Femur (tissue), 1 donor: ENCODE results near the gene DCLRE1B.

ENCODE experiments used
- DNase-seq: peaks from one replicate; pipeline ENCODE4 v3.0.0-alpha.2; 2017

Gene DCLRE1B

GRCh38 chr1:113904674-113905434 lies at the start of gene DCLRE1B, which contains the start of gene AP4B1:
Gene DCLRE1B (plus strand): TSS chr1:113905326. CDS start chr1:113905587, 261 bp downstream.
Gene AP4B1 (minus strand): TSS chr1:113904799. CDS start chr1:113904717, 82 bp downstream.
- peak; percentile 100 for DNase-seq

GRCh38 chr1:113855630-113856400 lies 49.3 kb upstream of the DCLRE1B start:
- no peak for DNase-seq

DNA sequence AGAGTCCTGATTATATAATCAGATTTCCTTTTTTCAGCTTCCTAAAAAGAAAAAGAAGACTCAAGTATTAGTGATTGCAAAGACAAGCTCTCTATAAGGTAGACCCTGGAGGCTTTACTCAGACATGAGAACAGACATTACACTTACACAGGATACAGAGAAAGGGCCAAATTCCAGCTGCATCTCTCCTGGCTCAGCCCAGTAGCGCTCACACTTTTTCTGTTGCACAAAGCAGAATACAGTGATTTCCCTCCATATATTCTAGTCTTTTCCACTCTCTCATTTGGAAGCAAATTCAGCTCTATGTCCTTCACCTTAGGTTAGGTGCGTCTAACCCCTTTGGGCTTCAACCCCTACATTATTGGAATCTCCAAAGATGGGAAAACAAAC lies 48.7 kb upstream of the DCLRE1B start:
- no peak for DNase-seq

DNA sequence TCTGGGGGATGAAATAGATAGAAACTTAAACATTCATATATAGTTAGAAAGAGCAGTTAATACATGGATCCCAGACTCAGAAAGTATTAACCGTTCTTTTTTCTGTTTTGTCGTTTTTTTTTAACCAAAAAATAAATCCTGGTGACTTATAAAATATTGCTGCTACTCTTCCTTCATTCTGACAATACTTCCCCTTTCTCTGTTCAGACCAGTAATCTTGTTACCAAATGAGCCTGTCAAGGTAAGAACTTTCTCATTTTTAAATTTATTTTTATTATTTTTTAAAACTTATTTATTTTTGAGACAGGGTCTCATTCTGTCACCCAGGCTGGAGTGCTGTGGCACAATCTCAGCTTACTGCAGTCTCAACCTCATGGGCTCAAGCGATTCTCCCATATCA lies 47.4 kb upstream of the DCLRE1B start:
- DNase-seq, result no peak

- no peak for DNase-seq
Measured at GRCh38 chr1:113858418-113858817, 46.7 kb upstream of the DCLRE1B start.

DNA sequence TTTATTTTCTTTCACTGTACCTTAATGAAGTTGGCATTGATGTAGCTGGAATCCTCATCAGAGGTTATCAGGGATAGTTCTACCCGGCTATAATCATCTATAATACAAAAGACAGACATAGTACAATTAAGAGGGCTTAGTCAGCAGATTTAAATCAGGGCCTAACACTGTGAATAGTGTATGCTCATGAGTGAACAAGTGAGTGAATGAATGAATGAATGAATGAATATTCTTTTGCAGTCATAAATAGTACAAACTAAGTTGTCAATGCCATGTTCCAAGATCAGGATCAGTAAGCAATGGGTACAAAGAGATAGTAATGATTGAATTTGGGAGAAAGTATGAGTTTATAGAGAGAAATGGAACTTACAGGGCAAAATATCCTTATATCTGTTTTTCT lies 46.1 kb upstream of the DCLRE1B start:
- DNase-seq, result no peak

GRCh38 chr1:113859478-113860175 lies 45.5 kb upstream of the DCLRE1B start:
- DNase-seq, result no peak

DNA sequence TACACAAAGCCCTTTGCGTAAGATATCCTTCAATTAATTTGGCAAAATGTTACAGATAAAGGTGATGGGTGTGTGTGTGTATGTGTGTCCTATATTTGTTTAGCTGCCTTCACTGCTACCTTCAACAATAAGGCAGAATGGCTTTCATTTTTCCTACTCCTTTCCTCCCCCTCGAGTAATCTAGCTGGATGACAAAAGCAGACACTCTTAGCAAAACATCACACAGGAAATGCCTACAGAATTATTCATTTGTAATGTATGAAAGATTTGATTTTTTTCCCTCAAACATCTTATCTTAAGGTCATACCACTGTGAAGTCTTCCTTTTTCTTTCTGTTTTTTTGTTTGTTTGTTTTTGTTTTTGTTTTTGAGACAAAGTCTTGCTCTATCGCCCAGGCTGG lies 44.2 kb upstream of the DCLRE1B start:
- DNase-seq, result no peak

- DNase-seq, result no peak
Measured at GRCh38 chr1:113861641-113862040, 43.5 kb upstream of the DCLRE1B start.

DNA sequence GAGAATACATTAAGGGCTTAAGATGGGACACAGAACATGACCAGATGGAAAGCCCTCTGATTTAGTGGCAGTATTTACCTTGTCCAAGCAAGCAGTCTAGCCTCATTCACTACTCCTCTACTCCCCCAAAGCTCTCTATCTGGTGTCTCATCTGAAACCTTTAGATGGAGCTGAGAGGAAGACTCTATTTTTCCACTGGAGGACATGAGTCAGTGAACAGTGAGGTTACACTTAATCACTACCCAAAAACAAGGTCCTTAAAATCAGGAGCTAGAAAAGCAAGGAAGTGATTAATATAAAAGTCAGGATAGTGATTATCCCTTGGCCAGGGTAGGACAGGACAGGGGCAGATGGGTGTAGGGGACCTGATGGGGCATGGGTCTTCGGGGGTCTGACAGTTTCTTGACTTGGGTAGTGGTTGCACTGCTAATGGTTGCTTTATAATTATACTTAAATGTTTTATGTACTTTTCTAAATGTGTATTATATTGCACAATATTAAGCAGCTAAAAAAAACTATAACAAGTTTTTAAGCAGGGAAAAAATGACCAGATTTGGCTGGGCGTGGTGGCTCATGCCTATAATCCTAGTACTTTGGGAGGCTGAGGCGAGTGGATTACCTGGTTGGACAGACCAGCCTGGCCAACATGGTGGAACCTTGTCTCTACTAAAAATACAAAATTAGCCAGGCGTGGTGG lies 36.6 kb upstream of the DCLRE1B start:
- DNase-seq, result no peak

GRCh38 chr1:113870778-113871177 lies 34.3 kb upstream of the DCLRE1B start:
- no peak for DNase-seq

- DNase-seq, result peak; percentile 67
Measured at GRCh38 chr1:113871597-113872113, 33.5 kb upstream of the DCLRE1B start, which contains the start of gene PTPN22. Gene PTPN22 (minus strand): TSS chr1:113871712.

DNA sequence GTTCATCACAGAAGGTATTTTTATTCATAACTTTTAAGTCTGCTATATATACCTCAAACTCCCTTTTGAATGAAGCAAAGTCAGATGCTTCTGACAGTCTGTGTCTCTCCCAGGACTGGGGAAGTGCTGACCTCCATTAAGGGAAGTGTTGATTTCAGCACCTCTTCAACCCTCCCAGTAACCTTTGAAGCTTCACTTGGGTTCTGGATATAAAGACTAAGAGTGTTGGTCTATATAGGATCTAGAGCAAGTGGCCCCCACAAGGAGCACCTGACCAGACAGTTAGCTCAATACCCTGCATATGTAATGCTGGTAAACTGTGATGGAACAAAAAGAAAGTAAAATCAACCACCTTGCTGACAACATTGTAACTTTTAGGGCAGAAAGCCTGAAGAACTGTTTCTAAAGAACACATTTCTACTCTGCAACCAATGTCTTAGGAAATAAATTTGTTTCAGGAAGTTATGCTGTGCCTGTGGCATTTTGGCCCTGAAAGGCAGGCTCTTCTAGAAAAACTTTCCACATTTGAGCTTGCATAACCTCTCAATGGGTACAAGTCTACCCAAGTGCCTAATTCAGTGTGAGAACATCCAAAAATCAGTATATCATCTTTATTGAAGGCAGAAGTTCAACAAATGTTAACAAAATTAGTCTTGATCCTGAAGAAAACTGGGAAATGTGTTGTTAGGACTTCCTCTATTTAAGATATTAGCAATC lies 32.7 kb upstream of the DCLRE1B start:
- DNase-seq, result no peak

- no peak for DNase-seq
Measured at GRCh38 chr1:113874012-113874879, 30.9 kb upstream of the DCLRE1B start.

DNA sequence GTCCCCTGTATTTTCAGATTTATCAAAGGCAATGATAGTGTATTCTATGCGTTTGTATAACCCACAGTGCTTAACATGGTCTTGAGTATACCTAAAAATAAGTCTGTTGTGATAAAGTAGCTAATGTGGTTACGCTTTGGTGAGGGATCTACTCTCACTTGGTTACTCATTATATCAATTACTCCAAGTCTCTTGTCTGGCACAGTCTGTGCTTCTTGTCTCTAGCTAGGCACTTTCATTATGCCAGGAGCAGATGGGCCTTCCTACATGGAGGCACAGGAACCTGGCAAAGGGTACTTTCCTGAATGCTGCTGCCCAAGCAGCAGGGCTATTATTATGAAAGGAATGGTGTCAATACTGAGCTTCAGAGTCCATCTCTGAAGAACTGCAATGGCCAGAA lies 29.4 kb upstream of the DCLRE1B start:
- no peak for DNase-seq

- DNase-seq, result no peak
Measured at GRCh38 chr1:113876176-113876575, 28.9 kb upstream of the DCLRE1B start.

GRCh38 chr1:113879739-113880038 lies 25.4 kb upstream of the DCLRE1B start:
- DNase-seq, result no peak

- DNase-seq, result no peak
Measured at GRCh38 chr1:113881661-113882060, 23.5 kb upstream of the DCLRE1B start.

- no peak for DNase-seq
Measured at GRCh38 chr1:113886417-113887401, 18.4 kb upstream of the DCLRE1B start.
